ENCODE results near the gene SCN2A.

The SCN2A gene

GRCh38 chr2:165428926-165429325, 189.7 kb downstream of the SCN2A start:
- DNase-seq, result no peak

- no peak for DNase-seq
These were observed 191.8 kb downstream of the SCN2A start for GRCh38 chr2:165431014-165431413.

- no peak for DNase-seq
These were observed 193.2 kb downstream of the SCN2A start for GRCh38 chr2:165432234-165432966.

GRCh38 chr2:165434865-165435496, 195.8 kb downstream of the SCN2A start:
- no peak for DNase-seq

- no peak for DNase-seq
These were observed 196.4 kb downstream of the SCN2A start for GRCh38 chr2:165435611-165436010.

GRCh38 chr2:165436559-165436958, 197.3 kb downstream of the SCN2A start:
- no peak for DNase-seq

GRCh38 chr2:165440367-165440766, 201.2 kb downstream of the SCN2A start:
- no peak for DNase-seq

All from CD4-positive, alpha-beta T cell treated with Interleukin-17A for 1 hour (primary cell).